Endodermal cell (in vitro differentiated cells): ENCODE measurements around the gene SKA3. TPM values are rescaled to one million over a fixed set of nuclear protein-coding genes. Genes with fewer than 3 reads are reported as not detected.

Experiments
- DNase-seq: peaks from one replicate; pipeline ENCODE4 v3.0.0-alpha.2; 2017
- H3K27ac ChIP-seq: 2 replicates; pipeline ENCODE4 v1.5.1; 2013; ENCODE audit warnings: mild to moderate bottlenecking, low read depth, low read length, moderate library complexity
- H3K27me3 ChIP-seq: 2 replicates; pipeline ENCODE4 v1.6.1; 2013; ENCODE audit warnings: mild to moderate bottlenecking, low read length, moderate library complexity; ENCODE audit not compliant: insufficient read depth, control insufficient read depth, poor library complexity, severe bottlenecking
- H3K36me3 ChIP-seq: 2 replicates; pipeline ENCODE4 v1.7.0; 2013; ENCODE audit warnings: mild to moderate bottlenecking, low read length, moderate library complexity; ENCODE audit not compliant: control insufficient read depth, insufficient read depth
- H3K4me1 ChIP-seq: one replicate; pipeline ENCODE4 v1.7.0; 2013; ENCODE audit warnings: low read length; ENCODE audit not compliant: control insufficient read depth, insufficient read depth
- H3K4me3 ChIP-seq: 2 replicates; pipeline ENCODE4 v1.5.1; 2013; ENCODE audit warnings: mild to moderate bottlenecking, low read length, moderate library complexity
- H3K9ac ChIP-seq: 2 replicates; pipeline ENCODE4 v1.6.1; 2013; ENCODE audit warnings: mild to moderate bottlenecking, low read length, moderate library complexity; ENCODE audit not compliant: poor library complexity, severe bottlenecking; ENCODE audit errors: extremely low read depth
- H3K9me3 ChIP-seq: 2 replicates; pipeline ENCODE4 v1.6.1; 2013; ENCODE audit warnings: mild to moderate bottlenecking, low read length, moderate library complexity; ENCODE audit not compliant: control insufficient read depth
- H3K27ac Mint-ChIP-seq: 2 replicates; pipeline ENCODE4 v1.8.0; 2020; ENCODE audit warnings: mixed read lengths
- H3K27me3 Mint-ChIP-seq: 2 replicates; pipeline ENCODE4 v1.8.0; 2021; ENCODE audit warnings: mild to moderate bottlenecking, mixed read lengths; ENCODE audit not compliant: insufficient read depth
- H3K36me3 Mint-ChIP-seq: 2 replicates; pipeline ENCODE4 v1.8.0; 2020; ENCODE audit warnings: low read depth, mixed read lengths
- H3K4me1 Mint-ChIP-seq: 2 replicates; pipeline ENCODE4 v1.8.0; 2020; ENCODE audit warnings: mixed read lengths
- H3K4me3 Mint-ChIP-seq: 2 replicates; pipeline ENCODE4 v1.8.0; 2020; ENCODE audit warnings: mild to moderate bottlenecking, moderate library complexity, mixed read lengths
- H3K9me3 Mint-ChIP-seq: 2 replicates; pipeline ENCODE4 v1.8.0; 2020; ENCODE audit warnings: mild to moderate bottlenecking, mixed read lengths
- CTCF ChIP-seq: fragments of 200-600 bp; sonication (generic); conservative IDR thresholded peaks from 2 replicates; pipeline ENCODE4 v1.5.0; 2021; ENCODE audit warnings: antibody characterized with exemption, mild to moderate bottlenecking
- WGBS, 2 experiments: methylation state at CpG; one replicate each; pipeline versions ENCODE4 v1.1.5 to v1.1.7; 2013; ENCODE audit warnings: missing lambda C conversion rate in 2 of 2, mixed read lengths in 1 of 2; ENCODE audit not compliant: insufficient coverage in 1 of 2, insufficient read length in 1 of 2; 5-methylcytosine and 5-hydroxymethylcytosine counted together
- total RNA-seq, 2 donors: library from RNA; stranded (reverse); fragmentation: NEBNext Ultra II Directional in 1 of 2; extraction: Animal tissue kit (Norgen Biotek cat#: 25700) in 1 of 2; gene quantifications; 2 replicates in 1 of 2; 3 replicates in 1 of 2; pipeline ENCODE4 v1.2.1, GENCODE V29; 2021

SKA3 gene
- total RNA-seq, 2 donors from 2014 or later = 24.1 to 35.3 TPM

- no peak overlapping the region for H3K4me3 ChIP-seq
- no peaks in the 10 kb centered on the region for H3K36me3 ChIP-seq
- H3K9ac ChIP-seq = no peak overlapping the region
- Mint-ChIP-seq H3K4me1 (peaks cover 3% of the 10 kb centered on the region), H3K27ac (no peak overlapping the region), H3K4me3 (no peak overlapping the region), H3K9me3 (peaks cover 13% of the 10 kb centered on the region), H3K36me3 (no peaks in the 10 kb centered on the region), H3K27me3 (peaks cover 2% of the 10 kb centered on the region)
- no peaks in the 10 kb centered on the region for H3K4me1 ChIP-seq
- H3K27ac ChIP-seq = no peak overlapping the region
- no peak for TF ChIP-seq CTCF
- H3K9me3 ChIP-seq = peaks cover 9% of the 10 kb centered on the region
- WGBS, 2 experiments = 90 to 93% methylated on average over 3 to 4 of the region's 5 CpGs
- H3K27me3 ChIP-seq = no peaks in the 10 kb centered on the region
- DNase-seq = no peak
Observed at GRCh38 chr13:21118180-21118579, 58.2 kb downstream of the SKA3 start.

- H3K27ac Mint-ChIP-seq = no peak overlapping the region
- peaks cover 3% of the 10 kb centered on the region for H3K4me1 Mint-ChIP-seq
- no peak overlapping the region for H3K9ac ChIP-seq
- peaks cover 2% of the 10 kb centered on the region for H3K27me3 Mint-ChIP-seq
- H3K36me3 ChIP-seq = no peaks in the 10 kb centered on the region
- H3K9me3 ChIP-seq = peaks cover 9% of the 10 kb centered on the region
- H3K9me3 Mint-ChIP-seq = peaks cover 13% of the 10 kb centered on the region
- no peaks in the 10 kb centered on the region for H3K36me3 Mint-ChIP-seq
- no peaks in the 10 kb centered on the region for H3K27me3 ChIP-seq
- no peaks in the 10 kb centered on the region for H3K4me1 ChIP-seq
- H3K4me3 Mint-ChIP-seq = no peak overlapping the region
- no peak for DNase-seq
- TF ChIP-seq CTCF = no peak
- no peak overlapping the region for H3K4me3 ChIP-seq
- H3K27ac ChIP-seq = no peak overlapping the region
- WGBS, 2 experiments = 100% methylated on average over 1 of the region's 1 CpG
Observed at GRCh38 chr13:21117104-21117809, 59.1 kb downstream of the SKA3 start.

GRCh38 chr13:21116141-21116540 lies 60.2 kb downstream of the SKA3 start:
- H3K27me3 Mint-ChIP-seq = peaks cover 2% of the 10 kb centered on the region
- H3K36me3 ChIP-seq = no peaks in the 10 kb centered on the region
- H3K27ac Mint-ChIP-seq = no peak overlapping the region
- H3K9me3 ChIP-seq = peaks cover 9% of the 10 kb centered on the region
- peaks cover 3% of the 10 kb centered on the region for H3K4me1 Mint-ChIP-seq
- H3K4me3 ChIP-seq = no peak overlapping the region
- H3K9me3 Mint-ChIP-seq = peaks cover 13% of the 10 kb centered on the region
- no peak overlapping the region for H3K9ac ChIP-seq
- 91 to 94% methylated on average over 6 of the region's 6 CpGs for WGBS, 2 experiments
- no peak overlapping the region for H3K4me3 Mint-ChIP-seq
- H3K4me1 ChIP-seq = no peaks in the 10 kb centered on the region
- no peak for TF ChIP-seq CTCF
- no peaks in the 10 kb centered on the region for H3K27me3 ChIP-seq
- no peak overlapping the region for H3K27ac ChIP-seq
- H3K36me3 Mint-ChIP-seq = no peaks in the 10 kb centered on the region
- no peak for DNase-seq
